H1 (cell line): Measurements from ENCODE around the gene PCNA. TPM values are rescaled to one million over a fixed set of nuclear protein-coding genes. Genes with fewer than 3 reads are reported as not detected.

Experiments
- CTCF ChIA-PET: fragments of 300-600 bp; sonication (Branson Sonifier 250); formaldehyde crosslinking; loops from one replicate; lab custom pipeline; 2021; ENCODE audit not compliant: partially characterized antibody; lab: Charles Lee
- POLR2A ChIA-PET: fragments of 300-600 bp; sonication (Branson Sonifier 250); formaldehyde crosslinking; loops from one replicate; lab custom pipeline; 2021; ENCODE audit warnings: inconsistent platforms; ENCODE audit not compliant: partially characterized antibody; lab: Charles Lee
- DNase-seq, 2 experiments: peaks; one replicate each; pipeline versions ENCODE4 v3.0.0 to v3.0.0-alpha.2; 2010 to 2022; ENCODE audit warnings: low spot score in 2 of 2, low read depth in 1 of 2, mixed read lengths in 1 of 2
- FAIRE-seq: peaks from 2 replicates; lab custom pipeline; 2011; peaks lifted over from hg19 to GRCh38; lab: Jason Lieb, UNC
- H2AFZ ChIP-seq: 2 replicates; pipeline ENCODE4 v1.8.1; 2012; ENCODE audit warnings: low read length, inconsistent platforms
- H2AK5ac ChIP-seq: 2 replicates; pipeline ENCODE4 v1.6.1; 2013; ENCODE audit warnings: low read depth, low read length
- H2BK120ac ChIP-seq: replicated peaks from 2 replicates; pipeline ENCODE3; 2013; ENCODE audit warnings: low read depth, low read length, inconsistent platforms
- H2BK12ac ChIP-seq: 2 replicates; pipeline ENCODE4 v1.6.1; 2013; ENCODE audit warnings: low read depth, low read length
- H2BK15ac ChIP-seq: 2 replicates; pipeline ENCODE4 v1.6.1; 2013; ENCODE audit warnings: low read length
- H2BK20ac ChIP-seq: 2 replicates; pipeline ENCODE4 v1.6.1; 2013; ENCODE audit warnings: low read length
- H2BK5ac ChIP-seq: 2 replicates; pipeline ENCODE4 v1.6.1; 2013; ENCODE audit warnings: low read depth, low read length
- H3K14ac ChIP-seq: 2 replicates; pipeline ENCODE4 v1.6.1; 2013; ENCODE audit warnings: inconsistent platforms; ENCODE audit not compliant: insufficient read length
- H3K18ac ChIP-seq: 2 replicates; pipeline ENCODE4 v1.6.1; 2013; ENCODE audit warnings: low read length; ENCODE audit errors: extremely low read depth
- H3K23ac ChIP-seq: 2 replicates; pipeline ENCODE4 v1.6.1; 2013; ENCODE audit warnings: inconsistent platforms; ENCODE audit not compliant: insufficient read length
- H3K23me2 ChIP-seq: 2 replicates; pipeline ENCODE4 v1.6.1; 2013; ENCODE audit warnings: low read depth, low read length
- H3K27ac ChIP-seq: 2 replicates; pipeline ENCODE4 v1.6.1; 2011; ENCODE audit warnings: low read depth, low read length, inconsistent platforms
- H3K27me3 ChIP-seq, 4 experiments: replicated peaks in 1 of 4; 1 replicate in 1 of 4; 2 replicates in 3 of 4; pipeline versions ENCODE4 v1.6.1 to v1.8.1; 2011 to 2013; ENCODE audit warnings: low read length in 3 of 4, mild to moderate bottlenecking in 3 of 4, inconsistent platforms in 2 of 4, mixed read lengths in 2 of 4, moderate library complexity in 1 of 4; ENCODE audit not compliant: control insufficient read depth in 3 of 4, insufficient read depth in 3 of 4; ENCODE audit errors: extremely low read depth in 1 of 4
- H3K36me3 ChIP-seq, 4 experiments: 2 replicates each; pipeline versions ENCODE4 v1.6.1 to v1.8.1; 2011 to 2013; ENCODE audit warnings: mild to moderate bottlenecking in 4 of 4, low read length in 3 of 4, moderate library complexity in 2 of 4, control low read depth in 1 of 4, inconsistent platforms in 1 of 4; ENCODE audit not compliant: insufficient read depth in 4 of 4, control insufficient read depth in 2 of 4
- H3K4ac ChIP-seq: replicated peaks from 2 replicates; pipeline ENCODE3; 2013; ENCODE audit warnings: low read length, low read depth, mixed read lengths, inconsistent platforms; ENCODE audit not compliant: insufficient read length
- H3K4me1 ChIP-seq, 4 experiments: replicated peaks in 1 of 4; 1 replicate in 1 of 4; 2 replicates in 3 of 4; pipeline versions ENCODE4 v1.6.1 to v1.8.1; 2011 to 2013; ENCODE audit warnings: low read length in 3 of 4, inconsistent platforms in 2 of 4, mixed read lengths in 1 of 4; ENCODE audit not compliant: insufficient read depth in 4 of 4, control insufficient read depth in 3 of 4
- H3K4me2 ChIP-seq, 2 experiments: 2 replicates each; pipeline versions ENCODE4 v1.6.1 to v1.8.1; 2011 to 2013; ENCODE audit warnings: low read depth in 2 of 2, low read length in 2 of 2, control low read depth in 1 of 2, inconsistent platforms in 1 of 2, mild to moderate bottlenecking in 1 of 2; ENCODE audit not compliant: insufficient read depth in 1 of 2
- H3K4me3 ChIP-seq, 4 experiments: fragments of 200-600, 300-600 bp in 1 of 4; sonication (generic), shearing (Covaris generic), sonication (Bioruptor Twin) in 1 of 4; 2 replicates each; pipeline versions ENCODE4 v1.5.1 to v1.8.1; 2011 to 2016; ENCODE audit warnings: low read length in 4 of 4, low read depth in 3 of 4, control low read depth in 2 of 4, inconsistent platforms in 2 of 4, mild to moderate bottlenecking in 2 of 4, mixed read lengths in 1 of 4, moderate library complexity in 1 of 4; ENCODE audit not compliant: insufficient read depth in 2 of 4; ENCODE audit errors: extremely low read depth in 1 of 4
- H3K56ac ChIP-seq: replicated peaks from 2 replicates; pipeline ENCODE3; 2013; ENCODE audit warnings: low read depth, mild to moderate bottlenecking, mixed read lengths, low read length, inconsistent platforms; ENCODE audit not compliant: insufficient read length
- H3K79me1 ChIP-seq: 2 replicates; pipeline ENCODE4 v1.6.1; 2013; ENCODE audit warnings: low read depth, low read length, control low read depth
- H3K79me2 ChIP-seq, 2 experiments: 2 replicates each; pipeline versions ENCODE4 v1.6.1 to v1.8.1; 2012 to 2013; ENCODE audit warnings: low read length in 2 of 2, mild to moderate bottlenecking in 2 of 2, inconsistent platforms in 1 of 2; ENCODE audit not compliant: insufficient read depth in 2 of 2, control insufficient read depth in 1 of 2
- H3K9ac ChIP-seq, 4 experiments: replicated peaks in 1 of 4; 1 replicate in 1 of 4; 2 replicates in 3 of 4; pipeline versions ENCODE4 v1.6.1 to v1.8.1; 2011 to 2013; ENCODE audit warnings: low read depth in 3 of 4, low read length in 3 of 4, control low read depth in 2 of 4, mild to moderate bottlenecking in 2 of 4, moderate library complexity in 2 of 4, inconsistent platforms in 1 of 4; ENCODE audit errors: extremely low read depth in 1 of 4
- H3K9me3 ChIP-seq, 2 experiments: 2 replicates each; pipeline versions ENCODE4 v1.6.1 to v1.8.1; 2012 to 2013; ENCODE audit warnings: mild to moderate bottlenecking in 2 of 2, moderate library complexity in 2 of 2, control low read depth in 1 of 2, inconsistent platforms in 1 of 2, low read depth in 1 of 2, low read length in 1 of 2, mixed read lengths in 1 of 2; ENCODE audit not compliant: insufficient read depth in 2 of 2
- H4K20me1 ChIP-seq, 2 experiments: replicated peaks in 1 of 2; 2 replicates each; pipeline versions ENCODE3 to v1.8.1; 2011 to 2013; ENCODE audit warnings: inconsistent platforms in 2 of 2, low read length in 2 of 2, mild to moderate bottlenecking in 1 of 2; ENCODE audit not compliant: insufficient read depth in 2 of 2, control insufficient read depth in 1 of 2
- H4K5ac ChIP-seq: 2 replicates; pipeline ENCODE4 v1.6.1; 2013; ENCODE audit warnings: low read length, low read depth, mixed read lengths, inconsistent platforms; ENCODE audit not compliant: insufficient read length
- H4K8ac ChIP-seq: 2 replicates; pipeline ENCODE4 v1.8.0; 2013; ENCODE audit warnings: mild to moderate bottlenecking, moderate library complexity, low read length, inconsistent platforms; ENCODE audit not compliant: insufficient read depth; ENCODE audit errors: extremely low read depth
- H4K91ac ChIP-seq: replicated peaks from 2 replicates; pipeline ENCODE3; 2013; ENCODE audit warnings: low read length, mixed read lengths, inconsistent platforms; ENCODE audit not compliant: insufficient read length
- ATF2 ChIP-seq: IDR thresholded peaks from 2 replicates; pipeline ENCODE4 v1.6.1; 2012; ENCODE audit warnings: low read length, inconsistent platforms
- BACH1 ChIP-seq: IDR thresholded peaks from 2 replicates; pipeline ENCODE4 v1.6.1; 2012; ENCODE audit warnings: low read length, improper control_type of control experiment
- CREB1 ChIP-seq: IDR thresholded peaks from 2 replicates; pipeline ENCODE4 v1.6.1; 2012; ENCODE audit warnings: inconsistent platforms
- FOSL1 ChIP-seq: IDR thresholded peaks from 2 replicates; pipeline ENCODE4 v1.6.1; 2011; ENCODE audit warnings: mild to moderate bottlenecking, low read depth, low read length, moderate library complexity; ENCODE audit not compliant: insufficient read depth
- GABPA ChIP-seq: IDR thresholded peaks from 2 replicates; pipeline ENCODE4 v1.6.1; 2011; ENCODE audit warnings: mild to moderate bottlenecking, low read length, moderate library complexity, borderline replicate concordance; ENCODE audit not compliant: insufficient read depth
- KDM5A ChIP-seq: fragments of 200-600 bp; IDR thresholded peaks from 2 replicates; pipeline ENCODE4 v1.7.1; 2012; ENCODE audit warnings: mild to moderate bottlenecking, low read length, inconsistent platforms, mixed read lengths
- NANOG ChIP-seq: IDR thresholded peaks from 2 replicates; pipeline ENCODE4 v1.6.1; 2011; ENCODE audit warnings: low read length, low read depth, mild to moderate bottlenecking, inconsistent platforms; ENCODE audit not compliant: insufficient read depth, poor library complexity, severe bottlenecking
- POLR2A ChIP-seq, 2 experiments: IDR thresholded peaks; 1 replicate in 1 of 2; 2 replicates in 1 of 2; pipeline ENCODE4 v1.6.1; 2011; ENCODE audit warnings: low read depth in 2 of 2, low read length in 2 of 2, mild to moderate bottlenecking in 2 of 2; ENCODE audit errors: control extremely low read depth in 1 of 2
- POLR2AphosphoS5 ChIP-seq: IDR thresholded peaks from 2 replicates; pipeline ENCODE4 v1.6.1; 2011; ENCODE audit warnings: low read depth, low read length
- POU5F1 ChIP-seq: IDR thresholded peaks from 2 replicates; pipeline ENCODE4 v1.6.1; 2011; ENCODE audit warnings: low read depth, mild to moderate bottlenecking, low read length, moderate library complexity
- WGBS, 2 experiments: shearing (Covaris generic) in 1 of 2; methylation state at CpG; one replicate each; pipeline versions ENCODE4 v1.1.6 to v1.1.7; 2013 to 2015; ENCODE audit warnings: low lambda C conversion rate in 2 of 2, mixed read lengths in 2 of 2, inconsistent platforms in 1 of 2, low coverage in 1 of 2, missing lambda C conversion rate in 1 of 2; ENCODE audit not compliant: insufficient replicate concordance in 2 of 2, insufficient coverage in 1 of 2, insufficient read length in 1 of 2; ENCODE audit errors: extremely low coverage in 1 of 2, missing lambda C conversion rate in 1 of 2; 5-methylcytosine and 5-hydroxymethylcytosine counted together
- polyA plus RNA-seq, 7 experiments: library from polyadenylated mRNA; depleted of rRNA in 3 of 7; stranded (reverse) in 5 of 7; unstranded in 2 of 7; fragments of >200 nt in 5 of 7; fragments of 200-250 nt in 2 of 7; gene quantifications; 1 replicate in 5 of 7; 2 replicates in 1 of 7; 4 replicates in 1 of 7; pipeline versions ENCODE4 v1.2.1 to v1.2.3, GENCODE V29; 2011 to 2013; ENCODE audit warnings: missing spikeins in 2 of 7, mixed read lengths in 2 of 7
- total RNA-seq: library from RNA; stranded (reverse); fragmentation: NEBNext Ultra II Directional; extraction: Animal tissue kit (Norgen Biotek cat#: 25700); gene quantifications from 2 replicates; pipeline ENCODE4 v1.2.1, GENCODE V29; 2021

Gene PCNA
- total and polyA plus RNA-seq, 2 of the 8 experiments (the other 6 are each of a cell fraction or from before 2014, with no cell fraction given): 290 to 737 TPM

GRCh38 chr20:5146099-5146668 is 26.4 kb upstream of the PCNA start:
- TF ChIP-seq POLR2AphosphoS5 (no peak), FOSL1 (no peak), BACH1 (no peak), POU5F1 (no peak), ATF2 (no peak), POLR2A (IDR thresholded peaks at IDR 0.05; ENCODE audit: control extremely low read depth in 1 of 2, low read depth in 2 of 2, low read length in 2 of 2) (no peak), GABPA (no peak), NANOG (no peak), KDM5A (no peak), CREB1 (no peak)

More at GRCh38 chr20:5146099-5146668, 26.4 kb upstream of the PCNA start:
- no peak overlapping the region for H3K56ac ChIP-seq
- H2BK20ac ChIP-seq: no peak overlapping the region
- no peaks in the 10 kb centered on the region for H3K9me3 ChIP-seq
- H4K91ac ChIP-seq: no peak overlapping the region
- no peak overlapping the region for H3K27ac ChIP-seq
- no peak overlapping the region for H3K4me2 ChIP-seq
- WGBS, 2 experiments: 89% methylated on average over 6 of the region's 6 CpGs; no CpG with 5 or more reads in 1 of the 2 experiments
- ChIA-PET POLR2A (no interaction called here), CTCF (interaction anchor here (1.2 to 3.8 kb wide), 4 partner anchors 20 to 59 kb away, joined by 3 to 13 read pairs (median 6); partner anchors contain the start of gene CDS2)
- H2AFZ ChIP-seq: no peak overlapping the region
- no peaks in the 10 kb centered on the region for H3K27me3 ChIP-seq
- no peak overlapping the region for H3K4me3 ChIP-seq
- H3K79me1 ChIP-seq: peaks cover 11% of the 10 kb centered on the region
- H3K9ac ChIP-seq: no peak overlapping the region
- H2BK5ac ChIP-seq: no peak overlapping the region
- H3K23me2 ChIP-seq: no peaks in the 10 kb centered on the region
- H2BK120ac ChIP-seq: no peak overlapping the region
- H3K23ac ChIP-seq: no peak overlapping the region
- no peak overlapping the region for H3K18ac ChIP-seq
- H3K4ac ChIP-seq: no peak overlapping the region
- FAIRE-seq (no peak), DNase-seq (no peak)
- no peak overlapping the region for H4K8ac ChIP-seq
- peaks cover 2 to 74% of the 10 kb centered on the region in 2 experiments; a peak in 3 of 4 replicates for H3K79me2 ChIP-seq
- H4K5ac ChIP-seq: no peak overlapping the region
- no peak overlapping the region for H2BK15ac ChIP-seq
- H2BK12ac ChIP-seq: no peak overlapping the region
- H3K4me1 ChIP-seq: peaks cover 0 to 2% (median 0%) of the 10 kb centered on the region in 4 experiments; a peak in 2 of 7 replicates
- peaks cover 5 to 9% of the 10 kb centered on the region in 2 experiments for H4K20me1 ChIP-seq
- no peaks in the 10 kb centered on the region for H3K36me3 ChIP-seq
- no peak overlapping the region for H3K14ac ChIP-seq
- H2AK5ac ChIP-seq: no peak overlapping the region
